ENCODE results near the gene ATXN2. TPM values are rescaled to one million over a fixed set of nuclear protein-coding genes. Genes with fewer than 3 reads are reported as not detected.

ATXN2 gene
- total RNA-seq, 1 experiment from 2014 or later, result 17.2 TPM

- Histone ChIP-seq H3K79me2 (ENCODE audit: low read length) (no peaks in the 10 kb centered on the region), H3K9me2 (replicated peaks; ENCODE audit: low read length) (no peaks in the 10 kb centered on the region), H3K4me3 (ENCODE audit: low read length) (no peak overlapping the region), H3K36me3 (ENCODE audit: low read depth, low read length) (peaks cover 32% of the 10 kb centered on the region), H4K20me1 (ENCODE audit: low read length) (no peaks in the 10 kb centered on the region), H3K4me1 (ENCODE audit: insufficient read depth, low read length) (0 out of 2 replicates have a peak, but pooled peaks cover 5% of the 10 kb centered on the region), H3K27me3 (ENCODE audit: low read length) (no peaks in the 10 kb centered on the region), H3K27ac (ENCODE audit: low read length) (no peak overlapping the region), H3K4me2 (ENCODE audit: low read length) (no peak overlapping the region), H3K9ac (ENCODE audit: low read length) (no peak overlapping the region), H2AFZ (ENCODE audit: low read length) (no peak overlapping the region), H3F3A (ENCODE audit: low read length, unreplicated experiment) (no peaks in the 10 kb centered on the region), H3K9me3 (ENCODE audit: low read length) (no peaks in the 10 kb centered on the region)
- no peak for DNase-seq
- TF ChIP-seq EZH2phosphoT487 (IDR thresholded peaks at IDR 0.05; ENCODE audit: borderline replicate concordance, low read length) (no peak), EZH2 (IDR thresholded peaks at IDR 0.05; ENCODE audit: low read length, unreplicated experiment) (no peak)
- TF ChIP-seq, protein P1, sequence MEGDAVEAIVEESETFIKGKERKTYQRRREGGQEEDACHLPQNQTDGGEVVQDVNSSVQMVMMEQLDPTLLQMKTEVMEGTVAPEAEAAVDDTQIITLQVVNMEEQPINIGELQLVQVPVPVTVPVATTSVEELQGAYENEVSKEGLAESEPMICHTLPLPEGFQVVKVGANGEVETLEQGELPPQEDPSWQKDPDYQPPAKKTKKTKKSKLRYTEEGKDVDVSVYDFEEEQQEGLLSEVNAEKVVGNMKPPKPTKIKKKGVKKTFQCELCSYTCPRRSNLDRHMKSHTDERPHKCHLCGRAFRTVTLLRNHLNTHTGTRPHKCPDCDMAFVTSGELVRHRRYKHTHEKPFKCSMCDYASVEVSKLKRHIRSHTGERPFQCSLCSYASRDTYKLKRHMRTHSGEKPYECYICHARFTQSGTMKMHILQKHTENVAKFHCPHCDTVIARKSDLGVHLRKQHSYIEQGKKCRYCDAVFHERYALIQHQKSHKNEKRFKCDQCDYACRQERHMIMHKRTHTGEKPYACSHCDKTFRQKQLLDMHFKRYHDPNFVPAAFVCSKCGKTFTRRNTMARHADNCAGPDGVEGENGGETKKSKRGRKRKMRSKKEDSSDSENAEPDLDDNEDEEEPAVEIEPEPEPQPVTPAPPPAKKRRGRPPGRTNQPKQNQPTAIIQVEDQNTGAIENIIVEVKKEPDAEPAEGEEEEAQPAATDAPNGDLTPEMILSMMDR (conservative IDR thresholded peaks at IDR 0.05; ENCODE audit: low read depth, low read length), result no peak
- ATAC-seq, result no peak
- intact Hi-C loops (cut with micrococcal nuclease), result no loop called here
- ChIA-PET CTCF (no interaction called here), POLR2A (ENCODE audit: unreplicated experiment) (no interaction called here)
- BruUV-seq (replicated peaks), result no TSS peak
These were observed 153.2 kb downstream of the ATXN2 start for GRCh38 chr12:111445726-111446581.

GRCh38 chr12:111444925-111445725 lies 154.0 kb downstream of the ATXN2 start:
- POLR2A ChIA-PET (ENCODE audit: unreplicated experiment), result no interaction called here

More at GRCh38 chr12:111444925-111445725, 154.0 kb downstream of the ATXN2 start:
- Histone ChIP-seq H3K4me1 (ENCODE audit: insufficient read depth, low read length) (0 out of 2 replicates have a peak, but pooled peaks cover 5% of the 10 kb centered on the region), H3K36me3 (ENCODE audit: low read depth, low read length) (peaks cover 27% of the 10 kb centered on the region; the same call in 1 of the 2 replicates), H2AFZ (ENCODE audit: low read length) (no peak overlapping the region), H3K79me2 (ENCODE audit: low read length) (no peaks in the 10 kb centered on the region), H3K9ac (ENCODE audit: low read length) (no peak overlapping the region), H3K27ac (ENCODE audit: low read length) (no peak overlapping the region), H4K20me1 (ENCODE audit: low read length) (no peaks in the 10 kb centered on the region), H3F3A (ENCODE audit: low read length, unreplicated experiment) (no peaks in the 10 kb centered on the region), H3K4me3 (ENCODE audit: low read length) (no peak overlapping the region), H3K4me2 (ENCODE audit: low read length) (no peak overlapping the region), H3K9me2 (replicated peaks; ENCODE audit: low read length) (no peaks in the 10 kb centered on the region), H3K27me3 (ENCODE audit: low read length) (no peaks in the 10 kb centered on the region), H3K9me3 (ENCODE audit: low read length) (no peaks in the 10 kb centered on the region)
- no peak for ATAC-seq
- TF ChIP-seq EZH2phosphoT487 (IDR thresholded peaks at IDR 0.05; ENCODE audit: borderline replicate concordance, low read length) (no peak), EZH2 (IDR thresholded peaks at IDR 0.05; ENCODE audit: low read length, unreplicated experiment) (no peak)
- TF ChIP-seq, protein P1 (conservative IDR thresholded peaks at IDR 0.05; ENCODE audit: low read depth, low read length), result no peak
- BruUV-seq (replicated peaks), result no TSS peak
- intact Hi-C loops (cut with micrococcal nuclease), result no loop called here
- CTCF ChIA-PET, result no interaction called here
- no peak for DNase-seq
